DMS153 (cell line): ENCODE measurements around the gene NEDD4L.
"Not testable (repeated sequence)": the region's sequence is repeated elsewhere in the genome, so short reads cannot be mapped to it uniquely, and the experiment has no call there.

Source experiments
- DNase-seq: peaks from one replicate; lab custom pipeline; 2025; lab: John Stamatoyannopoulos, UW

The NEDD4L gene

GRCh38 chr18:58267493-58267892 lies 223.5 kb downstream of the NEDD4L start:
- DNase-seq = no peak

DNA sequence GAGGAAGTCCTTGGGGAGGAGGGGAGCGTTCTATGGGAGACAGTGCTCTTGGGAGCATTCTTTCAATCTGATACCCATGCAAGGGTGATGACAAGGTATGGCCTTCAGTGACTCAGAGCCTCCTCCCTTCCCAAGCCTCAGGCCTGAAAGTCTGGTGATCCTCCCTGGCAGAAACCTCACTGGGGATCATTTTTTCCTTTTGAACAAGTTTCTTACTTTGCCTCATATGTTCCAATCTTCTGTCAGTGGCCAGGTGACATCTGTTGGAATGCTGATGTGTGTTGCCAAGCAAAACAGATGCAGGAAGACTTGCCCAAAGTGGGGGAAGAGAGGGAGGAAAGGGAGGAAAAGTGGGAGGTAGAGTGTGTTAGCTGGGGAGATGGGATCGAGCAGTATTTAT lies 224.8 kb downstream of the NEDD4L start:
- no peak for DNase-seq

GRCh38 chr18:58269931-58270330 lies 225.9 kb downstream of the NEDD4L start:
- no peak for DNase-seq

GRCh38 chr18:58270396-58270795 lies 226.4 kb downstream of the NEDD4L start:
- no peak for DNase-seq

DNA sequence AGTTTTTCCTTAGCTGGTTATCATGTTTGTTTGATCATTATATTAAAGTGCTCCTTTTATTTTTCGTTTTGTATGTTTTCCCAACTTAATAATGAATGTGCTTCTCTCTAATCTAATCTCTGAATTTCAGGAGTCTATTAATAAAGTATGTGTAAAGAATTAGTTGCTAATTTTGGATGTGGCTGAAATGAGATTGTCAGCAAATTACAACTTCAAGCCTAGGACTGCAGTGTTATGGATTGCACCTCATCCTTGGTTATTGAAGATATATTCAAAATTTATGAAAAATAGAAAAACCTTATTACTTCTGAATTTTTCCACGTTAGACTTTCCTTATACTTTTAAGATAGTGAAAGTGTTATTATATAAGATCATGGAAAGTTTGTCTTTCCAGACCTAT lies 227.7 kb downstream of the NEDD4L start:
- no peak for DNase-seq

DNA sequence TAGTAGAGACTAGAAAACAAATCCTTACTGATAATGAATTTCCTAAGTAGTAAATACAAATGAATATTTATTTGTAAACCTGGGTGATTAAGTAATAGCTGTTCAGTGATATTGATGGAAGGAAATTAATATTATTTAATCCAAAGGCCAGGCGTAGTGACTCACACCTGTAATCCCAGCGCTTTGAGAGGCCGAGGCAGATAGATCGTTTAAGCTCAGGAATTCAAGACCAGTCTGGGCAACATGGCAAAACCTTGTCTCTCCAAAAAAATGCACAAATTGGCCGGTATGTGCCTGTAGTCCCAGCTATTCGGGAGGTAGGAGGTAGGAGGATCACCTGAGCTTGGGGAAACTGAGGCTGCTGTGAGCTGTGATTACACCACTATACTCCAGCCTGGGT lies 228.2 kb downstream of the NEDD4L start:
- no peak for DNase-seq

DNA sequence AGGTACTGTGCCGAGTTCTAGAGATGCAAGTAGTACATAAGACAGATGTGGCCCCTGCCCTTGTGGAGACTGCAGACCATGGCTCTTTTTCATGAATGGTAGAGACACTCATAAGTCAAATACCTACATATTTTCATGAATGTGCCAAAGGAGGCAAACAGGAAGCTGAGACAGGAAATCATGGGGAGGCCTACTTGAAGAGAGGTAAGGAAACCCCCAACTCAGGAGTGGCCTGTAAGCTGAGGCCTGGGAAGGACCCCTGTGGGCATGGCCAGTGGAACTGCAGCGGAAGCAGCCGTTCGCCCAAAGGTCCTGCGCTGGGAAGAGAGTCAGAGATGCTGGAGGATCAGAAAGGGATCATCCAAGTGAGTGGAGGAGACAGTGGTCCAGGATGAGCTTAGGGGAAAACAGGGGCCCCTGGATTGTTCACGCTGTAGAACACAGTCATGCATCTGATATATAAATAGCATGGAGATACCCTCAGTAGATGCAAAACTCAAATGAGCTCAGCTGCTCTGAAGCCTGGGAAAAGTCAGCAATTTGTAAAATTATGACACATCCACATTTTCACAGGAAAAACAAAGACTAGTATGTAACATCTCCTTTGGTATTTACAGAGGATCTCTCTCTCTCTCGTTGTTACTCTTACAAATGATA lies 228.9 kb downstream of the NEDD4L start:
- DNase-seq = no peak

GRCh38 chr18:58275176-58275575 lies 231.2 kb downstream of the NEDD4L start:
- no peak for DNase-seq

- DNase-seq = no peak
These were observed 233.0 kb downstream of the NEDD4L start for GRCh38 chr18:58276789-58277739.

DNA sequence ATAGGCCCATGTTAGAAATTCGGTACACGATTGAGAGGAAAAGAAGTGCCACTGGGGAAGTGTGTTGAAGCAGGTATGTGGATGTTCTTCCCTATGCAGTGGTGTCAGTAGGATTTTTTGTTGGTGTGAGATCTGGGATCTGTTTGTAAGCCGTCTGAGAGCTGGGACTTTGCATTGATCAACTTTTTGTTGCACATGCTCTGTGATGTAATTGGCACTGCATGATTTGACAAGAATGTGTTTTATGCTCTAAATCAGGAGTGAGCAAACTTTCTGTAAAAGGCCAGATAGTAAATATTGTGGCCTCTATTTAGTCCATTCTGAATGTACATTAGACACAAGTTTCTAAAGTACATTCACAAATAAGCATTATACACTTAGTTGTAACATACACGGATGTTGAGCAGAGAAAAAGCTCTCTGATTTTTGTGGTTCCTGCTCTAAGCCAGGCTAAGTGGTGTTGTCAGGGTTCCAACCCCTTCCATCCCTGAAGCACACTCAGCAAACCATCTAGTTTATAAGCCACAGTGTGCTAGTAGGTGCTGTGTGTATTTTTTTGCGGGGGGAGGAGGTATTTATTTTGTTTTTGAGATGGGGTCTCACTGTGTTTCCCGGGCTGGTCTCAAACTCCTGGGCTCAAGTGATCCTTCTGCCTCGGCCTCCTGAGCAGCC lies 235.6 kb downstream of the NEDD4L start:
- DNase-seq = no peak

GRCh38 chr18:58280191-58280590 lies 236.2 kb downstream of the NEDD4L start:
- no peak for DNase-seq

DNA sequence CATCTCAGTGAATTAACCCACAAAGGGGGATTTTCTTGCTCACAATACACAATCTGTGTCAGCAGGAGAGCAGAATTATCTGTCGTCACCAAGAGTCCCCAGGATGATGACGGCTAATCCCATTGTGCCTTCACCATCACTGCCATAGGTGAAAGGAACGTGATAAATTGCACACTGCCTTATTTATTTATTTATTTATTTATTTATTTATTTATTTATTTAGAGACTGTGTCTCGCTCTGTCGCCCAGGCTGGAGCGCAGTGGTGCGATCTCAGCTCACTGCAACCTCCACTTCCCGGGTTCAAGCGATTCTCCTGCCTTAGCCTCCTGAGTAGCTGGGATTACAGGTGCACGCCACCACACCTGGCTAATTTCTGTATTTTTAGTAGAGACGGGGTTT lies 238.8 kb downstream of the NEDD4L start:
- not testable (repeated sequence) for DNase-seq

- DNase-seq = no peak
These were observed 240.8 kb downstream of the NEDD4L start for GRCh38 chr18:58284699-58285448.

DNA sequence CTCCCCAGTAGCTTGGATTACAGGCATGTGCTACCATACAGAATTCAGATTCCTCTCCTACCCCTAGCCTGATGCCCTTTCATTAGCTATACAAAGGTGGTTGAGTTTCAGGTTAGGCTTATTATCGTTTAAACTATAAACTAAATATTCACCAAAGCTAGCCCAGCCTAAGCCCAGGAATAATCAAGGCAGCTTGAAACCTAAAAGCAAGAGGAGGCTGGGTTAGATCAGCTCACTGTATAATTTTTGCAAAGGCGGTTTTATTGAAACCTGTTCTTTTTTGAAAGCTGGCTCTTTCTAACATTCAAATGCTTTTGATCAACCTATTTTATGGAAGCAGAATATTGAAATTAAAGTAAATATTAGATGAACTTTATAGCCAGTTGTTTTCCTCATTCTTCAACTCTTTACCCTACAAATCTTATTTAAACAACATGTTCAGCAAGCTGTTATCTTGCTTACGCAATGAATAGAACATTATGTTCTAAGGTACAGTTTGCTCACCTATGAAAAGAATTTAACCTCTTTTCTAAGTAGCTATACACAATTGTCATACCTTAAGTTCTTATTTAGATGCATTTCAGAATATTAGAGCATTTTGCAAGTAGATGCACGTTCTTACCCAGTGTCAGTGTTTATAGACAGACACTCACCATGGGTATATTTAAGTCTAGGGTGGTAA lies 241.6 kb downstream of the NEDD4L start:
- DNase-seq = no peak

GRCh38 chr18:58286632-58287352 lies 242.8 kb downstream of the NEDD4L start:
- no peak for DNase-seq

- DNase-seq = no peak
These were observed 243.6 kb downstream of the NEDD4L start for GRCh38 chr18:58287353-58288274.

DNA sequence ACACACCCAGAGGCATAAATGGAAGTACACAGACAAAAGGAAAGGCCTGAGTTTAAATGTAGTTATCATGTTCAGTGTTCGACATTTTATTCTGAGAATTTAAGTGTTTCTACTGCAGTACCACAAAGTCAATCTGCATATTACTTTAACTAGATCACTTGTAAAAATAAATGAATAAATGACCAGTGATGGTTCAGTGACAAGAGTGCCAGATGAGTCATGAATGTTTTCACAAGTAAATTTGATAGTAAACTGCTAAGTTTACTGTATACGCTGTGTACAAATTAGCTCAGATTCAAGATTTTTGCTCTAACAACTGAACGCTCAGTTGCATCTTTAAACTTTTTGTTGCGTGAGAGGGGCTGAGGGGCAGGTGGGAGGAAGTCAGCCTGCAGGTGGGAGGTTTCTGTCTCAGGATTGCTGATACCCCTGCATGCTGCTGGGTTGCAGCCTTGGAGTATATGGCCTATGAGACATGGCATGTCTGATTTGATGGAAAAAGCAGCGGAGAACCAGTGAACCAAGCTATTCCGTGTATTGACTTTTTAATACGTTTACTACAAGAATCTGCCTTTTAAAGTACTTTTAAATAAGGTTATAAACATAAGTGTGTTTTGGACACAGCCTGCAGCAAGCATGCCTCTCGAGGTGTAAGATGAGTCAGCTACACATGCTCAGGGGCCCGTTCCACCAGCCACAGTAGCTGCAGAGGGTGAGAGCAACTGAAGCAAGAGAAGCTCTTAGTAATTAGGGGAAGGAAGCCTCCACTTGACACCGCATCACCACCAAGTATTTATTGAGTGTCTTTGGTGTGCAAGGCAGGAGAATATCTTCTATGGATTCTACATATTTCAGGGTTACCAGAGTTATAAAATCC lies 245.1 kb downstream of the NEDD4L start:
- no peak for DNase-seq

- no peak for DNase-seq
These were observed 246.2 kb downstream of the NEDD4L start for GRCh38 chr18:58290116-58290695.
